ENCODE measurements around the gene COL2A1.

The COL2A1 gene

DNA sequence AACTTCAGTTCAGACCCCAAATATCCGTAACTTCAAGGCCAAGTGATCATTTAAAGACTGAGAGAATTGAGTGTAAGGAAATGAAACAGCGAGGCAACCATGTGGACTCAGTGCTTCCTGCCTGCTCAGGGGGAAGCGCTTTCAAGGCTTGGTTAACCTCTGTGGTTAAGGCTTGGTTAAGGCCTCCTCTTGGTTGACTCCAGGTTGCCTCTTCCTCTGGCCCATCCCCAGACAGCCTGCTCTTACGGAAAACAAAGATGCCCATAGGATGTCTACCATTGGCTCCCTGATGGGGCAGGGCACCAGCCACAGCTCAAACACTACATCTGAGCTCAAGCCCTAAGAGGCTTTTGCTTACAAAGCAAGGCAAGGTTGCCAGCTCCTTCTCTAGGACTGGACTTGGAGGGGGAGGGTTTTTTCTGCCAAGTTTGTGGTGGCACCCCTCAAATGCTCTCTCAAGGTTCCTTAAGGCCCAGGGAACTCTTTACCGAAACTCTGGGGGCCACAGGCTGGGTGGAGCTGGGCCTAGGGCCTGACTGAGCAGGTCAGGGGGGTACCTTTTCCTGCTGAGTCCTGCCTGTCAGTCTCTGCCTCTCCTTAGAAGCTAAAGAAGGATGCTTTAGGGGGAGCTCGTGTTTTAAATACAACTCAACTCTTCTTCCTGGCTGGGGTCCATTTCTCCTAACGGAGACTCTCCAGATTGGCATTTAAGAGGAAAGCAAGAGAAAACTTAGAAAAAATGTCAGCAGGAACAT is 13.7 kb downstream of the COL2A1 start (continued):
- no peak for TF ChIP-seq ZNF596 (tag by site-specific recombination; IDR thresholded peaks at IDR 0.05)

DNA sequence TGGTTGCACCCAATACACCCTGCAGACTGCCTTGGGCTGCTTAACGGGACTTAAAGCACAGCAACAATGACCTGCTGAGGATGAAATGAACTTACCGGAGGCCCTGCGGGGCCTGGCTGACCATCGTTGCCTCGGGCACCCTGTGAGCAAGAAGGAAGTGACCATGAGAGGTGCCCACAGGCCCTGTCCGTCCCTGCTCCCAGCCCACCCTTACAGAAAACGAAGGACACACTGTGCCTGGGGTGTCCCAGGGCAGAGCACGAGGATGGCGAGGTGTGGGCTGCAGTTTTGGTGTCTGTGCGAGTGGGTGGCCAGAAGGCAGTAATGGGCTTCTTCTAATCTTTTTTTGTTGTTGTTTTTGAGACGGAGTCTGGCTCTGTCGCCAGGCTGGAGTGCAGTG is 14.6 kb downstream of the COL2A1 start:
- ChIA-PET CTCF (no interaction called here), POLR2A (no interaction called here)
- Histone ChIP-seq H3K27ac (ENCODE audit: extremely low read depth, low read depth, low read length) (no peak overlapping the region), H3K4me3 (ENCODE audit: low read depth, low read length) (no peak overlapping the region), H3K36me3 (ENCODE audit: control insufficient read depth in 2 of 2, insufficient read depth in 1 of 2, low read length in 2 of 2) (peaks cover 0 to 54% of the 10 kb centered on the region in 2 experiments; a peak in 2 of 3 replicates), H3K9me3 (ENCODE audit: control insufficient read depth, insufficient read depth, low read depth, low read length) (no peaks in the 10 kb centered on the region), H3K4me1 (ENCODE audit: control insufficient read depth, insufficient read depth, low read length) (no peaks in the 10 kb centered on the region)
- TF ChIP-seq SP7 (tag by site-specific recombination; IDR thresholded peaks at IDR 0.05) (no peak), OVOL3 (tag by site-specific recombination; IDR thresholded peaks at IDR 0.05) (no peak)

DNA sequence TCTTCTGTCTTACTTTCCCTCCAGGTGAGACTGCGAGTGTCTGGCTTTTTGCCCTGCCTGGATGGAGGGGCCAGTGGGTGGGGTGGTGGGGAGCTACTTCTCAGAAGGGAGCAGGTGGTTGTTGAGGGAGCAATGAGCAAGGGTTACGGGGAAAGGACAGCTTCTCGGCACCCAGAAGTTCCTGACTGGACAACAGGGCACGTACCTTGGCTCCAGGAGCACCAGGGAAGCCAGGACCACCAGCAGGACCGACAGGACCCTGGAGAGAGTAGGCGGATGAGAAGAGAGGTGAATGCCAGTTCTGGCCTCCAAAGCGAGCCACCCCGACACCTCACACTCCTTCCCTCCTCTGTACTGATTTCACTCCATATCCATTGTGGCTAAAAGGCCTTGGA is 15.3 kb downstream of the COL2A1 start:
- TF ChIP-seq, protein P1, sequence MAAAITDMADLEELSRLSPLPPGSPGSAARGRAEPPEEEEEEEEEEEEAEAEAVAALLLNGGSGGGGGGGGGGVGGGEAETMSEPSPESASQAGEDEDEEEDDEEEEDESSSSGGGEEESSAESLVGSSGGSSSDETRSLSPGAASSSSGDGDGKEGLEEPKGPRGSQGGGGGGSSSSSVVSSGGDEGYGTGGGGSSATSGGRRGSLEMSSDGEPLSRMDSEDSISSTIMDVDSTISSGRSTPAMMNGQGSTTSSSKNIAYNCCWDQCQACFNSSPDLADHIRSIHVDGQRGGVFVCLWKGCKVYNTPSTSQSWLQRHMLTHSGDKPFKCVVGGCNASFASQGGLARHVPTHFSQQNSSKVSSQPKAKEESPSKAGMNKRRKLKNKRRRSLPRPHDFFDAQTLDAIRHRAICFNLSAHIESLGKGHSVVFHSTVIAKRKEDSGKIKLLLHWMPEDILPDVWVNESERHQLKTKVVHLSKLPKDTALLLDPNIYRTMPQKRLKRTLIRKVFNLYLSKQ (tag by site-specific recombination; IDR thresholded peaks at IDR 0.05; ENCODE audit: borderline replicate concordance) = no peak
- TF ChIP-seq ZNF626 (tag by site-specific recombination; IDR thresholded peaks at IDR 0.05) (no peak), IKZF3 (tag by site-specific recombination; IDR thresholded peaks at IDR 0.05) (no peak), ZNF549 (tag by site-specific recombination; IDR thresholded peaks at IDR 0.05) (no peak), ZNF747 (tag by site-specific recombination; IDR thresholded peaks at IDR 0.05) (no peak), ZNF16 (tag by site-specific recombination; IDR thresholded peaks at IDR 0.05; ENCODE audit: low read depth) (no peak), OVOL3 (tag by site-specific recombination; IDR thresholded peaks at IDR 0.05) (no peak), ZNF837 (tag by site-specific recombination; IDR thresholded peaks at IDR 0.05) (no peak), ZFP3 (tag by site-specific recombination; IDR thresholded peaks at IDR 0.05; ENCODE audit: low read depth) (no peak), MYNN (tag by site-specific recombination; IDR thresholded peaks at IDR 0.05; ENCODE audit: borderline replicate concordance) (no peak), ZNF514 (tag by site-specific recombination; IDR thresholded peaks at IDR 0.05) (no peak), ZNF501 (tag by site-specific recombination; IDR thresholded peaks at IDR 0.05) (no peak), ZNF112 (tag by site-specific recombination; IDR thresholded peaks at IDR 0.05) (no peak), ZNF175 (tag by site-specific recombination; IDR thresholded peaks at IDR 0.05) (no peak), ZBTB21 (tag by site-specific recombination; IDR thresholded peaks at IDR 0.05) (no peak)
- Histone ChIP-seq H3K4me3 (ENCODE audit: low read depth, low read length) (no peak overlapping the region), H3K36me3 (ENCODE audit: control insufficient read depth in 2 of 2, insufficient read depth in 1 of 2, low read length in 2 of 2) (peaks cover 0 to 53% of the 10 kb centered on the region in 2 experiments; a peak in 2 of 3 replicates), H3K4me1 (ENCODE audit: control insufficient read depth, insufficient read depth, low read length) (no peaks in the 10 kb centered on the region), H3K9me3 (ENCODE audit: control insufficient read depth, insufficient read depth, low read depth, low read length) (no peaks in the 10 kb centered on the region), H3K27ac (ENCODE audit: extremely low read depth, low read depth, low read length) (no peak overlapping the region)
- ChIA-PET CTCF (interaction anchor here (0.6 to 0.9 kb wide), 2 partner anchors 22 to 26 kb away, joined by 3 read pairs; partner anchors contain the start of gene TMEM106C), POLR2A (no interaction called here)

DNA sequence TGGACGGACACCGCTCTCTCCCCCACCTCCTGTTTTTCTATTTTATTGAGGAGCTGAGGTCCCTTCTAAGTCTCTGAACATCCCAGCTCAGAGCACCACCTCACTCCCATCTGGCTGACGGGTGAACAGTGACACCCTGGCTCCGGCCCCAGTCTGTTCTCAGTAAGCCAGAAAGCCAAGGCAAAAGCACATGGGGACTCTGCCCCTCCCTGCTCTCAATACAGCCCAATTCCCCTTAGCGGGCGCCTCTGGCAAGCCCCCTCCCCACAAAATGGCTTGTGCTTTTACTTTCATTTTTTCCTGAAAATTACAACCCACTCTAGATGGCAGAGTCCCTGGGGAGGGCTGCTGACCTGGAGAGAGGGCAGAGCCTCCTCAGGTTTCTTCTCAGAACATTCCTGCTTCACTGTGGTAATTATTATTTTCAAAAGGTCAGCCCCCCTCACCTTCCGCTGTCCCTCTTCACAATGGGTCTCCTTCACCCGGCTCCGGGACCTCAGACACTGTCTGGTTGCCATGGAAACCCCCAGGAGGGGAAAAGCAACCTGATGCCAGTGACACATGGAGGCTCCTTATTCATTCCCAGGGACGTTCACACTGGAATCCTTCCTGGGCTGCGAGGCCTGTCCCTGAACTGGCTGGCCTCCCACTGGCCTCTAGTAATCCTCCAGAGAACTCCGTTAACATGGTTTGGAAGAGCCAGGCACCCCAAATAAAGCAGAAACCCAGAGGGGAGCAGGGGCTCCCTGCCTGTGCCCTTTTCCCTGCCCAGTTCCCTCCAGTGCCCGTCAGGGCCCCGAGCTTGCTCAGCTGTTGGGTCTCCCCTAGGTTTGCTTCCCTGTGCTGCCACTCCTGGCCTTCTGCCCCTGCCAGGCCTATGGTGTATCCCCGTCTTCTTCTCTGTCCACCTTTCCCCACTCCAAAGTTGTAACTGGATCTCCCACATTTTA is 15.9 kb downstream of the COL2A1 start:
- no peaks in the 10 kb centered on the region for H3K4me1 ChIP-seq (ENCODE audit: control insufficient read depth, insufficient read depth, low read length)
- CTCF ChIA-PET = interaction anchor here (0.6 to 1.1 kb wide), 4 partner anchors 21 to 262 kb away, joined by 3 to 4 read pairs (median 3); partner anchors contain the start of gene TMEM106C
- no peak overlapping the region for H3K27ac ChIP-seq (ENCODE audit: extremely low read depth, low read depth, low read length)
- POLR2A ChIA-PET = no interaction called here
- no peak overlapping the region for H3K4me3 ChIP-seq (ENCODE audit: low read depth, low read length)
- TF ChIP-seq, protein P2, sequence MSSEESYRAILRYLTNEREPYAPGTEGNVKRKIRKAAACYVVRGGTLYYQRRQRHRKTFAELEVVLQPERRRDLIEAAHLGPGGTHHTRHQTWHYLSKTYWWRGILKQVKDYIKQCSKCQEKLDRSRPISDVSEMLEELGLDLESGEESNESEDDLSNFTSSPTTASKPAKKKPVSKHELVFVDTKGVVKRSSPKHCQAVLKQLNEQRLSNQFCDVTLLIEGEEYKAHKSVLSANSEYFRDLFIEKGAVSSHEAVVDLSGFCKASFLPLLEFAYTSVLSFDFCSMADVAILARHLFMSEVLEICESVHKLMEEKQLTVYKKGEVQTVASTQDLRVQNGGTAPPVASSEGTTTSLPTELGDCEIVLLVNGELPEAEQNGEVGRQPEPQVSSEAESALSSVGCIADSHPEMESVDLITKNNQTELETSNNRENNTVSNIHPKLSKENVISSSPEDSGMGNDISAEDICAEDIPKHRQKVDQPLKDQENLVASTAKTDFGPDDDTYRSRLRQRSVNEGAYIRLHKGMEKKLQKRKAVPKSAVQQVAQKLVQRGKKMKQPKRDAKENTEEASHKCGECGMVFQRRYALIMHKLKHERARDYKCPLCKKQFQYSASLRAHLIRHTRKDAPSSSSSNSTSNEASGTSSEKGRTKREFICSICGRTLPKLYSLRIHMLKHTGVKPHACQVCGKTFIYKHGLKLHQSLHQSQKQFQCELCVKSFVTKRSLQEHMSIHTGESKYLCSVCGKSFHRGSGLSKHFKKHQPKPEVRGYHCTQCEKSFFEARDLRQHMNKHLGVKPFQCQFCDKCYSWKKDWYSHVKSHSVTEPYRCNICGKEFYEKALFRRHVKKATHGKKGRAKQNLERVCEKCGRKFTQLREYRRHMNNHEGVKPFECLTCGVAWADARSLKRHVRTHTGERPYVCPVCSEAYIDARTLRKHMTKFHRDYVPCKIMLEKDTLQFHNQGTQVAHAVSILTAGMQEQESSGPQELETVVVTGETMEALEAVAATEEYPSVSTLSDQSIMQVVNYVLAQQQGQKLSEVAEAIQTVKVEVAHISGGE (tag by site-specific recombination; conservative IDR thresholded peaks at IDR 0.05; ENCODE audit: low read depth) = no peak
- peak; percentile 23 for TF ChIP-seq ZFHX2 (tag by site-specific recombination; conservative IDR thresholded peaks at IDR 0.05)
- H3K9me3 ChIP-seq (ENCODE audit: control insufficient read depth, insufficient read depth, low read depth, low read length) = no peaks in the 10 kb centered on the region
- peaks cover 0 to 48% of the 10 kb centered on the region in 2 experiments; a peak in 2 of 3 replicates for H3K36me3 ChIP-seq (ENCODE audit: control insufficient read depth in 2 of 2, insufficient read depth in 1 of 2, low read length in 2 of 2)

All from HEK293 (cell line).